H1 (cell line): Measurements from ENCODE around the gene MAP2K5. TPM values are rescaled to one million over a fixed set of nuclear protein-coding genes. Genes with fewer than 3 reads are reported as not detected.

Experiments used
- CTCF ChIA-PET: fragments of 300-600 bp; sonication (Branson Sonifier 250); formaldehyde crosslinking; loops from one replicate; lab custom pipeline; 2021; ENCODE audit not compliant: partially characterized antibody; lab: Charles Lee
- POLR2A ChIA-PET: fragments of 300-600 bp; sonication (Branson Sonifier 250); formaldehyde crosslinking; loops from one replicate; lab custom pipeline; 2021; ENCODE audit warnings: inconsistent platforms; ENCODE audit not compliant: partially characterized antibody; lab: Charles Lee
- DNase-seq, 2 experiments: peaks; one replicate each; pipeline versions ENCODE4 v3.0.0 to v3.0.0-alpha.2; 2010 to 2022; ENCODE audit warnings: low spot score in 2 of 2, low read depth in 1 of 2, mixed read lengths in 1 of 2
- FAIRE-seq: peaks from 2 replicates; lab custom pipeline; 2011; peaks lifted over from hg19 to GRCh38; lab: Jason Lieb, UNC
- H2AFZ ChIP-seq: 2 replicates; pipeline ENCODE4 v1.8.1; 2012; ENCODE audit warnings: low read length, inconsistent platforms
- H2AK5ac ChIP-seq: 2 replicates; pipeline ENCODE4 v1.6.1; 2013; ENCODE audit warnings: low read depth, low read length
- H2BK120ac ChIP-seq: replicated peaks from 2 replicates; pipeline ENCODE3; 2013; ENCODE audit warnings: low read depth, low read length, inconsistent platforms
- H2BK12ac ChIP-seq: 2 replicates; pipeline ENCODE4 v1.6.1; 2013; ENCODE audit warnings: low read depth, low read length
- H2BK15ac ChIP-seq: 2 replicates; pipeline ENCODE4 v1.6.1; 2013; ENCODE audit warnings: low read length
- H2BK20ac ChIP-seq: 2 replicates; pipeline ENCODE4 v1.6.1; 2013; ENCODE audit warnings: low read length
- H2BK5ac ChIP-seq: 2 replicates; pipeline ENCODE4 v1.6.1; 2013; ENCODE audit warnings: low read depth, low read length
- H3K14ac ChIP-seq: 2 replicates; pipeline ENCODE4 v1.6.1; 2013; ENCODE audit warnings: inconsistent platforms; ENCODE audit not compliant: insufficient read length
- H3K18ac ChIP-seq: 2 replicates; pipeline ENCODE4 v1.6.1; 2013; ENCODE audit warnings: low read length; ENCODE audit errors: extremely low read depth
- H3K23ac ChIP-seq: 2 replicates; pipeline ENCODE4 v1.6.1; 2013; ENCODE audit warnings: inconsistent platforms; ENCODE audit not compliant: insufficient read length
- H3K23me2 ChIP-seq: 2 replicates; pipeline ENCODE4 v1.6.1; 2013; ENCODE audit warnings: low read depth, low read length
- H3K27ac ChIP-seq: 2 replicates; pipeline ENCODE4 v1.6.1; 2011; ENCODE audit warnings: low read depth, low read length, inconsistent platforms
- H3K27me3 ChIP-seq, 4 experiments: replicated peaks in 1 of 4; 1 replicate in 1 of 4; 2 replicates in 3 of 4; pipeline versions ENCODE4 v1.6.1 to v1.8.1; 2011 to 2013; ENCODE audit warnings: low read length in 3 of 4, mild to moderate bottlenecking in 3 of 4, inconsistent platforms in 2 of 4, mixed read lengths in 2 of 4, moderate library complexity in 1 of 4; ENCODE audit not compliant: control insufficient read depth in 3 of 4, insufficient read depth in 3 of 4; ENCODE audit errors: extremely low read depth in 1 of 4
- H3K36me3 ChIP-seq, 4 experiments: 2 replicates each; pipeline versions ENCODE4 v1.6.1 to v1.8.1; 2011 to 2013; ENCODE audit warnings: mild to moderate bottlenecking in 4 of 4, low read length in 3 of 4, moderate library complexity in 2 of 4, control low read depth in 1 of 4, inconsistent platforms in 1 of 4; ENCODE audit not compliant: insufficient read depth in 4 of 4, control insufficient read depth in 2 of 4
- H3K4ac ChIP-seq: replicated peaks from 2 replicates; pipeline ENCODE3; 2013; ENCODE audit warnings: low read length, low read depth, mixed read lengths, inconsistent platforms; ENCODE audit not compliant: insufficient read length
- H3K4me1 ChIP-seq, 4 experiments: replicated peaks in 1 of 4; 1 replicate in 1 of 4; 2 replicates in 3 of 4; pipeline versions ENCODE4 v1.6.1 to v1.8.1; 2011 to 2013; ENCODE audit warnings: low read length in 3 of 4, inconsistent platforms in 2 of 4, mixed read lengths in 1 of 4; ENCODE audit not compliant: insufficient read depth in 4 of 4, control insufficient read depth in 3 of 4
- H3K4me2 ChIP-seq, 2 experiments: 2 replicates each; pipeline versions ENCODE4 v1.6.1 to v1.8.1; 2011 to 2013; ENCODE audit warnings: low read depth in 2 of 2, low read length in 2 of 2, control low read depth in 1 of 2, inconsistent platforms in 1 of 2, mild to moderate bottlenecking in 1 of 2; ENCODE audit not compliant: insufficient read depth in 1 of 2
- H3K4me3 ChIP-seq, 4 experiments: fragments of 200-600, 300-600 bp in 1 of 4; sonication (generic), shearing (Covaris generic), sonication (Bioruptor Twin) in 1 of 4; 2 replicates each; pipeline versions ENCODE4 v1.5.1 to v1.8.1; 2011 to 2016; ENCODE audit warnings: low read length in 4 of 4, low read depth in 3 of 4, control low read depth in 2 of 4, inconsistent platforms in 2 of 4, mild to moderate bottlenecking in 2 of 4, mixed read lengths in 1 of 4, moderate library complexity in 1 of 4; ENCODE audit not compliant: insufficient read depth in 2 of 4; ENCODE audit errors: extremely low read depth in 1 of 4
- H3K56ac ChIP-seq: replicated peaks from 2 replicates; pipeline ENCODE3; 2013; ENCODE audit warnings: low read depth, mild to moderate bottlenecking, mixed read lengths, low read length, inconsistent platforms; ENCODE audit not compliant: insufficient read length
- H3K79me1 ChIP-seq: 2 replicates; pipeline ENCODE4 v1.6.1; 2013; ENCODE audit warnings: low read depth, low read length, control low read depth
- H3K79me2 ChIP-seq, 2 experiments: 2 replicates each; pipeline versions ENCODE4 v1.6.1 to v1.8.1; 2012 to 2013; ENCODE audit warnings: low read length in 2 of 2, mild to moderate bottlenecking in 2 of 2, inconsistent platforms in 1 of 2; ENCODE audit not compliant: insufficient read depth in 2 of 2, control insufficient read depth in 1 of 2
- H3K9ac ChIP-seq, 4 experiments: replicated peaks in 1 of 4; 1 replicate in 1 of 4; 2 replicates in 3 of 4; pipeline versions ENCODE4 v1.6.1 to v1.8.1; 2011 to 2013; ENCODE audit warnings: low read depth in 3 of 4, low read length in 3 of 4, control low read depth in 2 of 4, mild to moderate bottlenecking in 2 of 4, moderate library complexity in 2 of 4, inconsistent platforms in 1 of 4; ENCODE audit errors: extremely low read depth in 1 of 4
- H3K9me3 ChIP-seq, 2 experiments: 2 replicates each; pipeline versions ENCODE4 v1.6.1 to v1.8.1; 2012 to 2013; ENCODE audit warnings: mild to moderate bottlenecking in 2 of 2, moderate library complexity in 2 of 2, control low read depth in 1 of 2, inconsistent platforms in 1 of 2, low read depth in 1 of 2, low read length in 1 of 2, mixed read lengths in 1 of 2; ENCODE audit not compliant: insufficient read depth in 2 of 2
- H4K20me1 ChIP-seq, 2 experiments: replicated peaks in 1 of 2; 2 replicates each; pipeline versions ENCODE3 to v1.8.1; 2011 to 2013; ENCODE audit warnings: inconsistent platforms in 2 of 2, low read length in 2 of 2, mild to moderate bottlenecking in 1 of 2; ENCODE audit not compliant: insufficient read depth in 2 of 2, control insufficient read depth in 1 of 2
- H4K5ac ChIP-seq: 2 replicates; pipeline ENCODE4 v1.6.1; 2013; ENCODE audit warnings: low read length, low read depth, mixed read lengths, inconsistent platforms; ENCODE audit not compliant: insufficient read length
- H4K8ac ChIP-seq: 2 replicates; pipeline ENCODE4 v1.8.0; 2013; ENCODE audit warnings: mild to moderate bottlenecking, moderate library complexity, low read length, inconsistent platforms; ENCODE audit not compliant: insufficient read depth; ENCODE audit errors: extremely low read depth
- H4K91ac ChIP-seq: replicated peaks from 2 replicates; pipeline ENCODE3; 2013; ENCODE audit warnings: low read length, mixed read lengths, inconsistent platforms; ENCODE audit not compliant: insufficient read length
- CEBPB ChIP-seq: IDR thresholded peaks from 2 replicates; pipeline ENCODE4 v1.6.1; 2012; ENCODE audit warnings: low read depth, low read length
- SP2 ChIP-seq: IDR thresholded peaks from 2 replicates; pipeline ENCODE4 v1.6.1; 2012; ENCODE audit warnings: mild to moderate bottlenecking, low read length, inconsistent platforms
- WGBS, 2 experiments: shearing (Covaris generic) in 1 of 2; methylation state at CpG; one replicate each; pipeline versions ENCODE4 v1.1.6 to v1.1.7; 2013 to 2015; ENCODE audit warnings: low lambda C conversion rate in 2 of 2, mixed read lengths in 2 of 2, inconsistent platforms in 1 of 2, low coverage in 1 of 2, missing lambda C conversion rate in 1 of 2; ENCODE audit not compliant: insufficient replicate concordance in 2 of 2, insufficient coverage in 1 of 2, insufficient read length in 1 of 2; ENCODE audit errors: extremely low coverage in 1 of 2, missing lambda C conversion rate in 1 of 2; 5-methylcytosine and 5-hydroxymethylcytosine counted together
- polyA plus RNA-seq, 7 experiments: library from polyadenylated mRNA; depleted of rRNA in 3 of 7; stranded (reverse) in 5 of 7; unstranded in 2 of 7; fragments of >200 nt in 5 of 7; fragments of 200-250 nt in 2 of 7; gene quantifications; 1 replicate in 5 of 7; 2 replicates in 1 of 7; 4 replicates in 1 of 7; pipeline versions ENCODE4 v1.2.1 to v1.2.3, GENCODE V29; 2011 to 2013; ENCODE audit warnings: missing spikeins in 2 of 7, mixed read lengths in 2 of 7
- total RNA-seq: library from RNA; stranded (reverse); fragmentation: NEBNext Ultra II Directional; extraction: Animal tissue kit (Norgen Biotek cat#: 25700); gene quantifications from 2 replicates; pipeline ENCODE4 v1.2.1, GENCODE V29; 2021

The MAP2K5 gene
- total and polyA plus RNA-seq, 2 of the 8 experiments (the other 6 are each of a cell fraction or from before 2014, with no cell fraction given): 4.4 to 15.8 TPM

GRCh38 chr15:67809441-67809840 lies 266.9 kb downstream of the MAP2K5 start:
- no peaks in the 10 kb centered on the region for H3K79me1 ChIP-seq
- no peak overlapping the region for H3K27ac ChIP-seq
- no peak overlapping the region for H3K23ac ChIP-seq
- H2BK20ac ChIP-seq: no peak overlapping the region
- ChIA-PET CTCF (interaction anchor here (1.1 to 1.3 kb wide), 2 partner anchors 12 to 352 kb away, joined by 3 to 4 read pairs; no protein-coding TSS in a partner anchor), POLR2A (no interaction called here)
- H2AFZ ChIP-seq: no peak overlapping the region
- no peak overlapping the region for H2BK120ac ChIP-seq
- no peak overlapping the region for H3K14ac ChIP-seq
- H3K4ac ChIP-seq: no peak overlapping the region
- H3K36me3 ChIP-seq: no peaks in the 10 kb centered on the region
- H3K79me2 ChIP-seq: no peaks in the 10 kb centered on the region
- no peaks in the 10 kb centered on the region for H4K20me1 ChIP-seq
- FAIRE-seq (no peak), DNase-seq (no peak)
- WGBS, 2 experiments: 88% methylated on average over 5 of the region's 5 CpGs; no CpG with 5 or more reads in 1 of the 2 experiments
- H4K91ac ChIP-seq: no peak overlapping the region
- no peak overlapping the region for H3K4me2 ChIP-seq
- no peak overlapping the region for H2AK5ac ChIP-seq
- no peak overlapping the region for H2BK5ac ChIP-seq
- no peaks in the 10 kb centered on the region for H3K23me2 ChIP-seq
- no peak overlapping the region for H2BK15ac ChIP-seq
- no peak overlapping the region for H3K9ac ChIP-seq
- peaks cover 0 to 26% (median 15%) of the 10 kb centered on the region in 4 experiments; a peak in 6 of 7 replicates for H3K4me1 ChIP-seq
- no peaks in the 10 kb centered on the region; a peak in 2 of 7 replicates for H3K27me3 ChIP-seq
- H3K9me3 ChIP-seq: no peaks in the 10 kb centered on the region
- no peak overlapping the region for H2BK12ac ChIP-seq
- no peak overlapping the region for H4K5ac ChIP-seq
- no peak overlapping the region for H3K56ac ChIP-seq
- H3K4me3 ChIP-seq: no peak overlapping the region
- no peak overlapping the region for H4K8ac ChIP-seq
- no peak overlapping the region for H3K18ac ChIP-seq
- TF ChIP-seq CEBPB (no peak), SP2 (no peak)
